Upper lobe of left lung (tissue), 4 donors: Measurements from ENCODE around the gene IL1R1.

ENCODE experiments used
- CTCF ChIP-seq, 6 experiments: fragments of 450-650 bp in 4 of 6; fragments of 200-600 bp in 2 of 6; sonication (generic) in 2 of 6; IDR thresholded peaks; one replicate each; pipeline ENCODE4 v1.5.1; 2016 to 2019; ENCODE audit warnings: antibody characterized with exemption in 6 of 6
- EP300 ChIP-seq, 4 donors: sonication (generic); formaldehyde crosslinking; IDR thresholded peaks; one replicate each; pipeline ENCODE4 v1.5.1; 2017; ENCODE audit warnings: antibody characterized with exemption in 4 of 4, control low read depth in 2 of 4
- POLR2A ChIP-seq, 4 donors: fragments of 450-650 bp; IDR thresholded peaks; one replicate each; pipeline ENCODE4 v1.5.1; 2016 to 2017; ENCODE audit warnings: antibody characterized with exemption in 4 of 4, mild to moderate bottlenecking in 2 of 4
- POLR2AphosphoS5 ChIP-seq, 2 donors: sonication (generic); formaldehyde crosslinking; IDR thresholded peaks; one replicate each; pipeline ENCODE4 v1.5.1; 2017; ENCODE audit warnings: antibody characterized with exemption in 2 of 2

DNA sequence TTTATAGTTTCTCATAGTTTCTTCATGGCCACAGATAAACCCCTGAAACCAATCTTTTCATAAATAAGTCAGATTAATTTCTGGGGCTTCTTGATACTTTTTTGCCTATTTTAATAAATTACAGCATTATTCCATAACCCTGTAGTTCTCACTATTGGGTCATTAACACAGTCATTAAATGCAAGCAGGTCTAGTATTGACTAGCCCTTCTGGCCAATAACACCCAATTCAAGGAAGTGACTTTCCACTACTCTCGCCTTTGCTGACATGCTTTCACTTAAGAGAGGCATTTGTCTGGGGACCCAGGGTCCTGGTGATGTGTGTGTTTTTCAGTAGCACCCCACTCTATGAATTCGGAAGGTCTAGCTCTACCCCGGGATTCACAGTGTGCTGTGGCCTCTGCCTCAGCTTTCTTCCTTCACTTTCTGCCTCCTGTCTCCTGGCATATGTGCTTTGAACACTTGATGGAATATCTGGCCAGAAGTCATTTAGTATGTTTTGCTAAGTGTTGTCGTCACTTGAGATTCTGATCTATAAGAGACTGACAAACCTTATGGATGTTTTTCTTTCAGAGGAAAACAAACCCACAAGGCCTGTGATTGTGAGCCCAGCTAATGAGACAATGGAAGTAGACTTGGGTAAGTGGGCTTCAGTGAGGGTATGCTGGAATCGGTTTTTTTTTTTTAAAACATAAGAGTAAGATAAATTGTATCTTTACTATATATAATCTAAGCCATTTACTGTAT lies 25.7 kb downstream of the IL1R1 start:
- TF ChIP-seq CTCF (IDR thresholded peaks at IDR 0.05) (no peak), POLR2A (IDR thresholded peaks at IDR 0.05) (no peak), POLR2AphosphoS5 (IDR thresholded peaks at IDR 0.05) (no peak), EP300 (IDR thresholded peaks at IDR 0.05) (no peak)
